Activated T-helper 17 cell treated with anti-CD3 and anti-CD28 coated beads, Interleukin-2, amount 50 U/mL, for 72 hours (primary cell): ENCODE data around the gene RALGPS1. TPM values are rescaled to one million over a fixed set of nuclear protein-coding genes. Genes with fewer than 3 reads are reported as not detected.

Experiments
- ATAC-seq: fragments of 150-1000 bp; cut with Tn5 transposase; replicated peaks from 2 replicates; pipeline ENCODE4 v1.10.0; 2021; ENCODE audit warnings: mild to moderate bottlenecking, moderate library complexity
- H3K27ac Mint-ChIP-seq: one replicate; pipeline ENCODE4 v1.8.0; 2022; ENCODE audit warnings: mixed read lengths
- H3K27me3 Mint-ChIP-seq: one replicate; pipeline ENCODE4 v1.8.0; 2022; ENCODE audit warnings: mixed read lengths
- H3K36me3 Mint-ChIP-seq: one replicate; pipeline ENCODE4 v1.8.0; 2022; ENCODE audit warnings: low read depth, mild to moderate bottlenecking, mixed read lengths
- H3K4me1 Mint-ChIP-seq: one replicate; pipeline ENCODE4 v1.8.0; 2022; ENCODE audit warnings: mixed read lengths
- H3K4me3 Mint-ChIP-seq: one replicate; pipeline ENCODE4 v1.8.0; 2022; ENCODE audit warnings: mild to moderate bottlenecking, mixed read lengths
- H3K9me3 Mint-ChIP-seq: one replicate; pipeline ENCODE4 v1.8.0; 2022; ENCODE audit warnings: mixed read lengths
- total RNA-seq, 2 donors: library from RNA; stranded (reverse); gene quantifications; one replicate each; pipeline ENCODE4 v1.2.3, GENCODE V29; 2022

The RALGPS1 gene
- total RNA-seq, 2 donors from 2014 or later = 2.3 to 3.4 TPM

- H3K27ac Mint-ChIP-seq = no peak overlapping the region
- H3K27me3 Mint-ChIP-seq = no peaks in the 10 kb centered on the region
- H3K4me1 Mint-ChIP-seq = no peaks in the 10 kb centered on the region
- H3K9me3 Mint-ChIP-seq = no peaks in the 10 kb centered on the region
- H3K36me3 Mint-ChIP-seq = no peaks in the 10 kb centered on the region
- ATAC-seq = no peak
- no peak overlapping the region for H3K4me3 Mint-ChIP-seq
These were observed 349.1 kb downstream of the RALGPS1 start for GRCh38 chr9:127263664-127264063.

DNA sequence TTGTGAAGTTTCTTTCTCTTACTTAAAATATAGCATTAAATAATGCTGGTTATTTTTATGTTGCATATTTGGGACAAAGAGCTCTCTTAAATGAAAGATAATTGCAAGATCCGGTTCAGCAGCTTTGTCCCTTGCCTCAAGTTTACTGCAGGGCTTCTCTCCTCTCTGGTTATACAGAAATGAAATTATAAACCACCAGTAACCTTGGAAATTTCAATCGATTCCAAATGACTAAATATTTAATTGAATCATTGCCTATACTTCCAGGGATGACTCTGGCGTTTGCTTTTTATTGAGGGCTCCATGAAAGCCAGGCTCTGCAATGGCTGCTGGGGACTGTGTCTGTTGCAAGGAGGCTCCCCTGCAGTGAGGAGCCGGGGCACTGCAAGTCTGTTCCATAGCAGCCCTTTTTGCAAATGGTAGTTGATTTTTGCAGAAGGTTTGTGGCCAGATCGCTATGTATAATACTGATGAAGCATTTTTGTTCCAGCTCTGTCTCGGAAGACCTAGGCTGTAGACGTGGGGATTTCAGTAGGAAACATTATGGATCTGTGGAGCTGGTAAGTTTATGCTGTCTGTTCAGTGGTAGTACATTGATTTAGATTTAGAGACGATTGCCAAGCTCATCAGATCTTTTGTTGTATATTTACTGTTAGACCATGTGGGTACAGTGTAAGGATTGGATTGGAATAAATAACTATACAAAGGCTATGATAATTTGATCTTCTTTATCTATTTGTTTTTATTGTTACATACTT, 350.1 kb downstream of the RALGPS1 start, which contains the start of gene GARNL3:
TSS of gene GARNL3 (plus strand) at position 313 of the 758 bp plus-strand sequence. CDS start at position 417, 104 bp downstream.
- Mint-ChIP-seq H3K36me3 (no peaks in the 10 kb centered on the region), H3K4me3 (no peak within 1 kb of the TSS), H3K27me3 (no peaks in the 10 kb centered on the region), H3K4me1 (no peaks in the 10 kb centered on the region), H3K27ac (no peak within 1 kb of the TSS), H3K9me3 (no peaks in the 10 kb centered on the region)
- no peak for ATAC-seq

GRCh38 chr9:127267793-127268525, 353.4 kb downstream of the RALGPS1 start:
- Mint-ChIP-seq H3K27ac (no peak overlapping the region), H3K36me3 (no peaks in the 10 kb centered on the region), H3K9me3 (no peaks in the 10 kb centered on the region), H3K4me1 (no peaks in the 10 kb centered on the region), H3K4me3 (no peak overlapping the region), H3K27me3 (peaks cover 4% of the 10 kb centered on the region)
- no peak for ATAC-seq

DNA sequence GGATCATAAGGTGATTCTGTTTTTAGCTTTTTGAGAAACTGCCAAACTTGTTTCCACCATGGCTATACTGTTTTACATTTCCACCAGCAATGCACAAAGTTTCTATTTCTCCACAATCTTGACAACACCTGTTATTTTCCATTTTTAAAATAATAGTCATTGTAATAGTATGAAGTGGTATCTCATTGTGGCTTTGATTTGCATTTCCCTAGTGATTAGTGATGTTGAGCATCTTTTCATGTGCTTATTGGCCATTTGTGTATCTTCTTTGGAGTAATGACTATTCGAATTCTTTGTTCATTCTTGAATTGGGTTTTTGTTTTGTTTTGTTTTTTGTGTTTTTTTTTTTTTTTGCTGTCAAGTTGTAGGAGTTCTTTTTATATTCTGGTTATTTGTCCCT, 354.9 kb downstream of the RALGPS1 start:
- H3K36me3 Mint-ChIP-seq = no peaks in the 10 kb centered on the region

More for the DNA sequence above, 354.9 kb downstream of the RALGPS1 start:
- Mint-ChIP-seq H3K27ac (no peak overlapping the region), H3K4me1 (no peaks in the 10 kb centered on the region), H3K4me3 (no peak overlapping the region), H3K9me3 (no peaks in the 10 kb centered on the region), H3K27me3 (peaks cover 4% of the 10 kb centered on the region)
- no peak for ATAC-seq

Other genes with a start within 250 kb of the RALGPS1 start
- gene ZBTB43, start 109.7 kb upstream of the RALGPS1 start, total RNA-seq = 10 to 100 TPM; 27.4 to 31.3 TPM
- 1 to 10 TPM; 5.0 to 7.8 TPM for gene ZBTB34, start 54.1 kb upstream of the RALGPS1 start, total RNA-seq
- not detected for gene ANGPTL2, start 207.9 kb downstream of the RALGPS1 start, total RNA-seq